Measurements from ENCODE around the gene NINJ2. TPM values are rescaled to one million over a fixed set of nuclear protein-coding genes. Genes with fewer than 3 reads are reported as not detected.
"Not testable (repeated sequence)": the region's sequence is repeated elsewhere in the genome, so short reads cannot be mapped to it uniquely, and the experiment has no call there.

The NINJ2 gene, protein sequence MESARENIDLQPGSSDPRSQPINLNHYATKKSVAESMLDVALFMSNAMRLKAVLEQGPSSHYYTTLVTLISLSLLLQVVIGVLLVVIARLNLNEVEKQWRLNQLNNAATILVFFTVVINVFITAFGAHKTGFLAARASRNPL
- 1.8 and 2.4 TPM in 2 replicates for total RNA-seq (2014; rRNA removed; shearing (Covaris generic); ENCODE audit: low replicate concordance)

DNA sequence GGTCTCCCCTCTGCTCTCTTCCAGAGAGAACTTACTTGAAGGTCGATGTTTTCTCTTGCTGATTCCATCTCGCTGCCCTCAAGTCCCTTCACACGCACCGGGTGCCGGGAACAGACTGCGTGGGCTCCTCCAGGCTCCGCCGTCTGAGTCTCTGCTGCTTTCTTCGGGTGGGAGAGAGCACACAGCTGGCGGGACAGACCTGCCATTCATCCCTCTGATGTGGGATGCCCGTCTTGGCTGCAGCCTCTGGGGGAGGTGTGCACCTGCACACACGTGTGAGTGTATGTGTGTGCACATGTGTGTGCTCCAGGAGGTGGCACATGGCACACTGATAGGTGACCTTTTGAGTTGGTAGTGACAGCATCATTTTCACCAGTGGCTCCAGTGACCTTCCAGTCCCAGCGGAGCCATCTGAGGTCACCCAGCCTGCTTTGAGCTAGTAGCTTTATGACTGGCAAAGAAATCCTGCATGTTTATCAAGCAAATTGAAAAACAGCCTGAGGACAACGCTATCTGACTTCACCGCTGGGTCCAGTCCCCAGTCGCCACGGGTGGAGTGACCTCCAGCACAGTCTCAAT, at the start of gene NINJ2:
Gene NINJ2, minus strand, starts transcription at position 153 of the 579 bp plus-strand sequence. Its CDS starts 85 bp downstream, at position 68.
- peaks cover 72% of the 10 kb centered on the region for H3K4me1 ChIP-seq (ENCODE audit: low read length)
- peak within 1 kb of the TSS; percentile 51 for H2AFZ ChIP-seq (ENCODE audit: low read length)
- no peak for DNase-seq
- H3K4me3 ChIP-seq (ENCODE audit: low read length): no peak within 1 kb of the TSS
- H3K79me2 ChIP-seq (ENCODE audit: low read length): no peaks in the 10 kb centered on the region
- H4K20me1 ChIP-seq (ENCODE audit: insufficient read depth, low read depth, low read length): no peaks in the 10 kb centered on the region
- H3K9me3 ChIP-seq (ENCODE audit: low read length): no peaks in the 10 kb centered on the region
- H3K27ac ChIP-seq (ENCODE audit: low read length): no peak within 1 kb of the TSS
- H3K27me3 ChIP-seq (ENCODE audit: low read length): no peaks in the 10 kb centered on the region
- no peaks in the 10 kb centered on the region for H3K36me3 ChIP-seq (ENCODE audit: insufficient read depth, low read length)
- H3K9ac ChIP-seq (ENCODE audit: low read length): peak within 1 kb of the TSS; percentile 7; the same call in 1 of the 2 replicates
- peak within 1 kb of the TSS; percentile 32 for H3K4me2 ChIP-seq (ENCODE audit: low read depth, low read length, poor library complexity, severe bottlenecking)
- H3K9me2 ChIP-seq (replicated peaks; ENCODE audit: insufficient read depth, low read length): no peaks in the 10 kb centered on the region

DNA sequence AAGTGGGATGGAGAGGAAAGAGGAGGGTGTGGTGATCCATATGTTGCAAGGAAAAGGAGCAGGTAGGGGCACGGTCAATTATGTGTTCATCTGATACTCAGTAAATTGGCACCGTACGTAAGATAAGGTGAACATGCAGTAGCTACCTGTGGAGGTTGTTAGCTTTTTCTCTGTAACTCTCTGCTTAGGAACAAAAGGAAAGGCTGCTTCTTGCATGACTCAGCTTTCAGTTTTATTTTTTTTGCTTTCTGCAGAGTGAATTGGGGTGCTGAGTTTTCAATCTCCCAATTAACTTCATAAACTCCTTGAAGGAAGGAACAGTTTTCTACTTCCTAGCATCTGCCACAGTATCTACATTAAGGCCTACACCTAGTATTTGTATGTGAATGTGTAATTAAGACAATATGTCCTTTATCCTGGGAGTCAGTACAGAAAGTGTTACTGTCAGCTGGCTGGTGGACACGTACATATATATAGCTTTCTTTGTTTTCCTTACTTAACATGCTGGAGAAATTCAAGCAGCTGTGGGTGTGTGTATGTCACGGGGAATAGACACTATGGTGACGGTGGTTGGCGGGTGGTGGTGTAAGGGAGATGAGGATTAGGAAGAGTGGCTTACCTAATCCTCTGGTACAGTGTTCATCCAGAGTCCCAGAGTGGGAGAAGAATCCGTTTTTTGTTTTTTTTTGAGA, 49.1 kb upstream of the NINJ2 start:
- Histone ChIP-seq H3K27ac (ENCODE audit: low read length) (no peak overlapping the region), H3K27me3 (ENCODE audit: low read length) (no peaks in the 10 kb centered on the region), H3K4me3 (ENCODE audit: low read length) (no peak overlapping the region), H2AFZ (ENCODE audit: low read length) (no peak overlapping the region), H3K36me3 (ENCODE audit: insufficient read depth, low read length) (no peaks in the 10 kb centered on the region), H3K9ac (ENCODE audit: low read length) (no peak overlapping the region), H3K4me2 (ENCODE audit: low read depth, low read length, poor library complexity, severe bottlenecking) (no peak overlapping the region), H3K4me1 (ENCODE audit: low read length) (no peaks in the 10 kb centered on the region; the same call in 1 of the 2 replicates), H3K9me3 (ENCODE audit: low read length) (no peaks in the 10 kb centered on the region), H3K79me2 (ENCODE audit: low read length) (no peaks in the 10 kb centered on the region), H4K20me1 (ENCODE audit: insufficient read depth, low read depth, low read length) (no peaks in the 10 kb centered on the region), H3K9me2 (replicated peaks; ENCODE audit: insufficient read depth, low read length) (no peaks in the 10 kb centered on the region)
- DNase-seq: no peak

DNA sequence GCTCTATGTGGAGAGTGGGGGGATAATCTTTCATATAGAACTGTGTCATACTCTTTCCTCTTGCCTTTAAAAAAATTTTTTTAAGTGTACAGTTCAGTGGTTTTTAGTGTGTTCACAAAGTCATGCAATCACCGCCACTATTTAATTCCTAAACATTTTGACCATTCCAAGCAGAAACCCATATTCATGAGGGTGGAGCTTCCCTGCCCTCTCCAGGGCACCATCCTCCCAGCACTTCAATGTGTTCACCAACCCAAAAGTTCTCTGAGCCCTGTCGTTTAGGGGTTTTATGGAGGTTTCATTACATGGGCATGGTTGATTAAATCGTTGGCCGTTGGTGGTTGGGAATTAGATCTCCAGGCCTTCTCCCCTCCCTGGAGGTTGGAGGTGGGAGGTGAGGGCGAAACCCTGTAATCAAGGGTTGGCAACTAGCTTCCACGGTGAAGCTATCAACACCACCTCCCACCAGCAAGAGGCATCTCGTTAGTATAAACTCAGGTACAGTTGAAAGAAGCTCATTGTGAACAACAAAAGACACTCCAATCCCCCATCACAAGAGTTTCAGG, 46.3 kb upstream of the NINJ2 start:
- Histone ChIP-seq H3K4me2 (ENCODE audit: low read depth, low read length, poor library complexity, severe bottlenecking) (no peak overlapping the region), H3K27ac (ENCODE audit: low read length) (no peak overlapping the region), H2AFZ (ENCODE audit: low read length) (no peak overlapping the region), H3K9ac (ENCODE audit: low read length) (no peak overlapping the region), H3K79me2 (ENCODE audit: low read length) (no peaks in the 10 kb centered on the region), H3K36me3 (ENCODE audit: insufficient read depth, low read length) (no peaks in the 10 kb centered on the region), H3K4me1 (ENCODE audit: low read length) (no peaks in the 10 kb centered on the region), H3K4me3 (ENCODE audit: low read length) (no peak overlapping the region), H4K20me1 (ENCODE audit: insufficient read depth, low read depth, low read length) (no peaks in the 10 kb centered on the region), H3K9me3 (ENCODE audit: low read length) (no peaks in the 10 kb centered on the region), H3K27me3 (ENCODE audit: low read length) (no peaks in the 10 kb centered on the region), H3K9me2 (replicated peaks; ENCODE audit: insufficient read depth, low read length) (no peaks in the 10 kb centered on the region)
- DNase-seq: no peak

DNA sequence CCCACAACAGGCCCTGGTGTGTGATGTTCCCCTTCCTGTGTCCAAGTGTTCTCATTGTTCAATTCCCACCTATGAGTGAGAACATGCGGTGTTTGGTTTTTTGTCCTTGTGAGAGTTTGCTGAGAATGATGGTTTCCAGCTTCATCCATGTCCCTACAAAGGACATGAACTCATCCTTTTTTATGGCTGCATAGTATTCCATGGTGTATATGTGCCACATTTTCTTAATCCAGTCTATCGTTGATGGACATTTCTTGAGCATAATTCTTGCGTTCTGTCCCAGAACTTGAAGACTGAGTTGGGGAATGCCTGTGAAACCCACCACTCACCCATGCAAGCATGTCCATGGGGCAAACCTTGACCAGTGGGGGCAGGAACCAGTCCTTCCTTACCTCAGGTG, 44.8 kb upstream of the NINJ2 start:
- not testable (repeated sequence) for H3K27ac ChIP-seq (ENCODE audit: low read length); H3K4me3 ChIP-seq (ENCODE audit: low read length); H3K9ac ChIP-seq (ENCODE audit: low read length); H4K20me1 ChIP-seq (ENCODE audit: insufficient read depth, low read depth, low read length); H3K4me2 ChIP-seq (ENCODE audit: low read depth, low read length, poor library complexity, severe bottlenecking); H3K9me2 ChIP-seq (replicated peaks; ENCODE audit: insufficient read depth, low read length); H2AFZ ChIP-seq (ENCODE audit: low read length); H3K4me1 ChIP-seq (ENCODE audit: low read length); H3K9me3 ChIP-seq (ENCODE audit: low read length); H3K27me3 ChIP-seq (ENCODE audit: low read length); H3K79me2 ChIP-seq (ENCODE audit: low read length); H3K36me3 ChIP-seq (ENCODE audit: insufficient read depth, low read length); DNase-seq

DNA sequence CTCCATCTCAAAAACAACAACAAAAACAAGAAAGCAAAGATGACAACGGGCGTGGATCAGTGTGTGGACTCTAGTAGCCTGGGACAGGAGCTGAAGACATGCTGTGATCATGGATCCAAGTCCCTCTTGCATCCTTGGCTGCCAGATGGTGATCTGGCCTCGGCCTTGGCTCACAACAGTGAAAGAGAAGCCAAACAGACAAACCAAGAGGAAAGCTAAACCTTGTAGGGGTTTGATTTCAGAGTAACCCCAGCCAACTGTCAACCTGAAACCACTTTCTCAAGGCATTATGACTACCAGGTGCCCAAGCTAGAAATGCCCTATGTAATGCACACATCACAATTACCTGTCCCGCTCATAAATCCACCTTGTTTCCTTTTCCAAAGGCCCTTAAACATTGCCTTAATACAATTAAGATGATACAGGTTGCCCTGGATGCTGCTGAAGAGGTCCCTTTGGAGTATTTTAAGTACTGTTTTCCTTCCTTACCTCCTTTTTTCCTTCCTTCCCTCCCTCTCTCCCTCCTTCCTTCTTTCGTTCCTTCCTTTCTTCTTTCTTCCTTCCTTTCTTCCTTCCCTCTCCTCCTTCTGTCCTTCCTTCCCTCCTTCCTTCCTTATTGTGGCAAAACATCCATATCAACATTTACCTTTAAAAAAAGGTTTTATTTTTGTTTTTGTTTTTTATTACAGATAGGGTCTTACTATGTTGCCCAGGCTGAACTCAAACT, 41.4 kb upstream of the NINJ2 start:
- Histone ChIP-seq H3K79me2 (ENCODE audit: low read length) (no peaks in the 10 kb centered on the region), H3K9me3 (ENCODE audit: low read length) (no peaks in the 10 kb centered on the region), H4K20me1 (ENCODE audit: insufficient read depth, low read depth, low read length) (no peaks in the 10 kb centered on the region), H3K4me2 (ENCODE audit: low read depth, low read length, poor library complexity, severe bottlenecking) (no peak overlapping the region), H2AFZ (ENCODE audit: low read length) (no peak overlapping the region), H3K36me3 (ENCODE audit: insufficient read depth, low read length) (no peaks in the 10 kb centered on the region), H3K27ac (ENCODE audit: low read length) (no peak overlapping the region), H3K4me3 (ENCODE audit: low read length) (no peak overlapping the region), H3K27me3 (ENCODE audit: low read length) (no peaks in the 10 kb centered on the region), H3K9me2 (replicated peaks; ENCODE audit: insufficient read depth, low read length) (no peaks in the 10 kb centered on the region), H3K4me1 (ENCODE audit: low read length) (no peaks in the 10 kb centered on the region), H3K9ac (ENCODE audit: low read length) (no peak overlapping the region)
- no peak for DNase-seq

DNA sequence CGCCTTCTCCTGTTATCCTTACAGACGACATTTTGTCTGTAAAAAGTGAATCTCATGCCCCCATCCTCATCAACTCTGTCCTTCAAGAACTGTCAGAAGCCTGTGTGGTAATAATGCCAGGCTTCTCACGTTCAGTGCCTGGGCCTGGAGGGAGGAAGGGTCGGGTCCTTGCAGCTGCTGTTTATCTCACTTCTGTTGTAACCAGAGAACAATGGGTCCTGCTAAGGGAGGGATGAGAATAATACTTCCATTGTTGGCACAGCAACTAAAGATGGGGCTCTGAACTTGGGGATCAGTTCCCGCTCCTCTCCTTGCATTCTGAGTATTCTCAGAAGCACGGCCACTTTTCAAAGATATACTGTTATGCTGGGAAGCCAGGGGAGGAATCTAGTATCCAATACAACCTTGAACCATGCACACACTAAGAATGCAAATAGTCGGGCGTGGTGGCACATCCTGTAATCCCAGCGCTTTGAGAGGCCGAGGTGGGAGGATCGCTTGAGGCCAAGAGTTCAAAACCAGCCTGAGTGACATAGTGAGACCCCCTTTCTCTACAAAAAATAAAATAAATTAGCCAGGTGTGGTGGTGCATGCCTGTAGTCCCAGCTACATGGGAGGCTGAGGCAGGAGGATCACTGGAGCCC, 38.8 kb upstream of the NINJ2 start:
- no peaks in the 10 kb centered on the region for H4K20me1 ChIP-seq (ENCODE audit: insufficient read depth, low read depth, low read length)
- H3K4me3 ChIP-seq (ENCODE audit: low read length): no peak overlapping the region
- H3K9ac ChIP-seq (ENCODE audit: low read length): no peak overlapping the region
- no peaks in the 10 kb centered on the region for H3K79me2 ChIP-seq (ENCODE audit: low read length)
- no peaks in the 10 kb centered on the region for H3K9me2 ChIP-seq (replicated peaks; ENCODE audit: insufficient read depth, low read length)
- H3K4me1 ChIP-seq (ENCODE audit: low read length): no peaks in the 10 kb centered on the region
- H3K36me3 ChIP-seq (ENCODE audit: insufficient read depth, low read length): no peaks in the 10 kb centered on the region
- no peak overlapping the region for H3K4me2 ChIP-seq (ENCODE audit: low read depth, low read length, poor library complexity, severe bottlenecking)
- H3K27ac ChIP-seq (ENCODE audit: low read length): no peak overlapping the region
- H2AFZ ChIP-seq (ENCODE audit: low read length): no peak overlapping the region
- no peak for DNase-seq
- no peaks in the 10 kb centered on the region for H3K27me3 ChIP-seq (ENCODE audit: low read length)
- H3K9me3 ChIP-seq (ENCODE audit: low read length): peaks cover 7% of the 10 kb centered on the region

DNA sequence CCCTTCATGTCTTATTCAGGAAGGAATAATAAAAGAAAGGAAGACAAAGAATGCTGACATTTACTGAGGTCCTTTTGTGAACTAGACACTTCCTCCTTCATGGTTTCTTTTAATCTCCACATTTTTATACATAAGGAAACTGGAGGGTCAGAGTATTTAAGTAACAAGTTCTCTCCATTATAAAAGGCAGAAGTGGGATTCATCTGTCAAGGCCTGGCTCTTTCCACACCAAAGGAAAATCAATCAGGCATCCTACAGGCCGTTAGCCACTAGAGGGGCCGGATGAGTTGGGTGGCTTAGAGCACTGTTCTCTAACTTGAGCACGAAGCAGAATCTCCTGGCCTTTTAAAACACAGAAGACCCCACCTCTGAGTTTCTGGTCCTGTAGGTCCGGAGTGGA, 36.8 kb upstream of the NINJ2 start:
- H2AFZ ChIP-seq (ENCODE audit: low read length): no peak overlapping the region
- H3K4me3 ChIP-seq (ENCODE audit: low read length): no peak overlapping the region
- no peak overlapping the region for H3K9ac ChIP-seq (ENCODE audit: low read length)
- peaks cover 7% of the 10 kb centered on the region for H3K9me3 ChIP-seq (ENCODE audit: low read length)
- no peak overlapping the region for H3K27ac ChIP-seq (ENCODE audit: low read length)
- DNase-seq: no peak
- H3K4me1 ChIP-seq (ENCODE audit: low read length): no peaks in the 10 kb centered on the region
- no peaks in the 10 kb centered on the region for H3K79me2 ChIP-seq (ENCODE audit: low read length)
- no peak overlapping the region for H3K4me2 ChIP-seq (ENCODE audit: low read depth, low read length, poor library complexity, severe bottlenecking)
- H3K36me3 ChIP-seq (ENCODE audit: insufficient read depth, low read length): no peaks in the 10 kb centered on the region
- H4K20me1 ChIP-seq (ENCODE audit: insufficient read depth, low read depth, low read length): no peaks in the 10 kb centered on the region
- H3K27me3 ChIP-seq (ENCODE audit: low read length): no peaks in the 10 kb centered on the region
- H3K9me2 ChIP-seq (replicated peaks; ENCODE audit: insufficient read depth, low read length): no peaks in the 10 kb centered on the region
